K562 (cell line): ENCODE measurements around the gene PPP1R36. TPM values are rescaled to one million over a fixed set of nuclear protein-coding genes. Genes with fewer than 3 reads are reported as not detected.

Experiments used
- ATAC-seq: fragments of 200-7000 bp; cut with Tn5 transposase; 3 replicates; pipeline ENCODE4 v1.9.1; 2020; ENCODE audit warnings: moderate library complexity
- BruUV-seq: library from RNA; stranded (reverse); fragments of 400-500 nt; replicated peaks from 2 replicates; lab custom pipeline; 2021; lab: Mats Ljungman, UMichigan
- CTCF ChIA-PET: fragments of 300-600 bp; formaldehyde crosslinking; extraction: SDS; loops from one replicate; lab custom pipeline; 2021; ENCODE audit warnings: low intra/inter-chr PET ratio; lab: Yijun Ruan, JAX
- POLR2A ChIA-PET: fragments of 300-600, 350-650 bp; sonication (Branson Sonifier 250); formaldehyde crosslinking; extraction: SDS; loops from one replicate; lab custom pipeline; 2021; ENCODE audit warnings: antibody characterized with exemption, inconsistent platforms; lab: Yijun Ruan, JAX
- DNase-seq, 4 experiments: peaks; one replicate each; pipeline versions ENCODE4 v3.0.0 to v3.0.0-alpha.2; 2011 to 2018; ENCODE audit warnings: low spot score in 3 of 4, mixed read lengths in 3 of 4; ENCODE audit errors: extremely low read depth in 1 of 4
- FAIRE-seq: peaks from 2 replicates; lab custom pipeline; 2011; peaks lifted over from hg19 to GRCh38; lab: Jason Lieb, UNC
- H2AFZ ChIP-seq: 2 replicates; pipeline ENCODE4 v1.6.0; 2011; ENCODE audit warnings: low read depth, low read length, control low read depth, inconsistent platforms
- H3K27ac ChIP-seq: fragments of 200-600 bp; 3 replicates; pipeline ENCODE4 v1.8.0; 2011; ENCODE audit warnings: low read depth, mild to moderate bottlenecking, control low read depth, inconsistent platforms, low read length, moderate library complexity, mixed read lengths; ENCODE audit errors: extremely low read depth
- H3K27me3 ChIP-seq, 2 experiments: fragments of 300-600 bp in 1 of 2; 2 replicates in 1 of 2; 3 replicates in 1 of 2; pipeline versions ENCODE4 v1.6.0 to v1.8.0; 2011; ENCODE audit warnings: inconsistent platforms in 2 of 2, low read length in 2 of 2, mild to moderate bottlenecking in 1 of 2, mixed read lengths in 1 of 2, moderate library complexity in 1 of 2; ENCODE audit not compliant: control insufficient read depth in 2 of 2, insufficient read depth in 2 of 2
- H3K36me3 ChIP-seq: fragments of 300-600 bp; 3 replicates; pipeline ENCODE4 v1.8.0; 2011; ENCODE audit warnings: mild to moderate bottlenecking, low read length, inconsistent platforms; ENCODE audit not compliant: control insufficient read depth, insufficient read depth
- H3K4me1 ChIP-seq, 2 experiments: fragments of 200-600 bp in 1 of 2; replicated peaks in 1 of 2; 2 replicates in 1 of 2; 3 replicates in 1 of 2; pipeline versions ENCODE4 v1.5.1 to v1.8.0; 2011; ENCODE audit warnings: inconsistent platforms in 2 of 2, low read length in 2 of 2, mild to moderate bottlenecking in 1 of 2, mixed read lengths in 1 of 2, moderate library complexity in 1 of 2; ENCODE audit not compliant: control insufficient read depth in 2 of 2, insufficient read depth in 2 of 2
- H3K4me2 ChIP-seq: 2 replicates; pipeline ENCODE4 v1.6.1; 2011; ENCODE audit warnings: low read length, control low read depth, inconsistent platforms, mixed read lengths; ENCODE audit not compliant: insufficient read depth
- H3K4me3 ChIP-seq: fragments of 200-600 bp; sonication (generic), shearing (Covaris generic); 2 replicates; pipeline ENCODE4 v1.5.1; 2016; ENCODE audit warnings: control low read depth, inconsistent platforms
- H3K79me2 ChIP-seq: fragments of 200-600 bp; 3 replicates; pipeline ENCODE4 v1.8.0; 2011; ENCODE audit warnings: low read length, inconsistent platforms; ENCODE audit not compliant: control insufficient read depth, insufficient read depth
- H3K9ac ChIP-seq, 2 experiments: 2 replicates each; pipeline versions ENCODE4 v1.6.0 to v1.6.1; 2011; ENCODE audit warnings: low read depth in 2 of 2, low read length in 2 of 2, control low read depth in 1 of 2, inconsistent platforms in 1 of 2, mild to moderate bottlenecking in 1 of 2, mixed read lengths in 1 of 2; ENCODE audit not compliant: insufficient read depth in 1 of 2
- H3K9me1 ChIP-seq: one replicate; pipeline ENCODE4 v1.6.0; 2011; ENCODE audit warnings: inconsistent platforms, mild to moderate bottlenecking, low read length, moderate library complexity; ENCODE audit not compliant: control insufficient read depth, insufficient read depth
- H3K9me3 ChIP-seq: replicated peaks from 2 replicates; pipeline ENCODE4 v1.5.1; 2011; ENCODE audit warnings: low read depth, low read length, inconsistent platforms; ENCODE audit not compliant: control insufficient read depth, insufficient read depth
- H4K20me1 ChIP-seq: replicated peaks from 2 replicates; pipeline ENCODE4 v1.6.1; 2011; ENCODE audit warnings: low read length, inconsistent platforms, mixed read lengths; ENCODE audit not compliant: control insufficient read depth, insufficient read depth
- CBX3 ChIP-seq, 2 experiments: IDR thresholded peaks; 1 replicate in 1 of 2; 2 replicates in 1 of 2; pipeline ENCODE4 v1.6.1; 2012; ENCODE audit warnings: inconsistent platforms in 2 of 2, low read length in 2 of 2, borderline replicate concordance in 1 of 2, control low read depth in 1 of 2
- CC2D1A ChIP-seq: fragments of 450-650 bp; IDR thresholded peaks from 2 replicates; pipeline ENCODE4 v1.6.1; 2017; ENCODE audit warnings: mild to moderate bottlenecking
- COPS2 ChIP-seq: fragments of 450-650 bp; conservative IDR thresholded peaks from 2 replicates; pipeline ENCODE4 v1.6.1; 2016; ENCODE audit warnings: mild to moderate bottlenecking, moderate library complexity
- FOXJ3 ChIP-seq: sonication (generic); formaldehyde crosslinking; IDR thresholded peaks from 2 replicates; pipeline ENCODE4 v1.4.0; 2020; ENCODE audit warnings: mild to moderate bottlenecking, missing genetic modification reagents
- GATA2 ChIP-seq: sonication (generic); formaldehyde crosslinking; IDR thresholded peaks from 2 replicates; pipeline ENCODE4 v1.4.0; 2020; ENCODE audit warnings: mild to moderate bottlenecking, missing genetic modification reagents
- JUND ChIP-seq, 2 experiments: IDR thresholded peaks; 2 replicates in 1 of 2; 3 replicates in 1 of 2; pipeline ENCODE4 v1.6.1; 2011; ENCODE audit warnings: borderline replicate concordance in 2 of 2, low read depth in 2 of 2, low read length in 2 of 2, improper control_type of control experiment in 1 of 2, missing biosample characterization in 1 of 2, missing genetic modification characterization in 1 of 2, missing genetic modification reagents in 1 of 2
- NCOA1 ChIP-seq: fragments of 450-650 bp; IDR thresholded peaks from 2 replicates; pipeline ENCODE4 v1.6.1; 2016; ENCODE audit warnings: low read depth
- NFATC3 ChIP-seq: fragments of 450-650 bp; IDR thresholded peaks from 2 replicates; pipeline ENCODE4 v1.6.1; 2017; ENCODE audit warnings: mild to moderate bottlenecking
- RBM25 ChIP-seq: fragments of 200-400 bp; formaldehyde crosslinking; IDR thresholded peaks from 2 replicates; pipeline ENCODE4 v1.6.1; 2018; ENCODE audit warnings: low read length, low read depth, moderate library complexity; ENCODE audit not compliant: severe bottlenecking
- SRSF7 ChIP-seq: fragments of 200-400 bp; formaldehyde crosslinking; optimal IDR thresholded peaks from 2 replicates; pipeline ENCODE3; 2017; ENCODE audit warnings: mild to moderate bottlenecking, low read depth, low read length
- TAL1 ChIP-seq: fragments of 450-650 bp; IDR thresholded peaks from 2 replicates; pipeline ENCODE4 v1.6.1; 2016; ENCODE audit warnings: mild to moderate bottlenecking
- YY1 ChIP-seq, 3 experiments: IDR thresholded peaks; 2 replicates each; pipeline ENCODE4 v1.6.1; 2011; ENCODE audit warnings: low read length in 2 of 3, mild to moderate bottlenecking in 2 of 3, moderate library complexity in 2 of 3, borderline replicate concordance in 1 of 3, control low read depth in 1 of 3, low read depth in 1 of 3; ENCODE audit not compliant: insufficient read depth in 3 of 3, insufficient replicate concordance in 2 of 3, control insufficient read depth in 1 of 3, insufficient read length in 1 of 3; ENCODE audit errors: extremely low read depth in 1 of 3
- ZBED1 ChIP-seq: IDR thresholded peaks from 2 replicates; pipeline ENCODE4 v1.6.1; 2014
- ZBTB12 ChIP-seq: fragments of 250-450 bp; sonication (Bioruptor Pico); IDR thresholded peaks from 2 replicates; pipeline ENCODE4 v1.4.0; 2020
- ZNF133 ChIP-seq: fragments of 250-450 bp; sonication (Bioruptor Pico); IDR thresholded peaks from 2 replicates; pipeline ENCODE4 v1.4.0; 2020; ENCODE audit warnings: mild to moderate bottlenecking
- ZNF408 ChIP-seq: fragments of 250-450 bp; sonication (Bioruptor Pico); IDR thresholded peaks from 2 replicates; pipeline ENCODE4 v1.4.0; 2020; ENCODE audit warnings: low read depth, mild to moderate bottlenecking, moderate library complexity
- ZNF695 ChIP-seq: fragments of 450-650 bp; formaldehyde crosslinking; IDR thresholded peaks from 2 replicates; pipeline ENCODE4 v1.4.0; 2020; ENCODE audit warnings: mild to moderate bottlenecking, moderate library complexity
- WGBS: fragments of 100-300 bp; shearing (Covaris generic); methylation state at CpG from one replicate; pipeline ENCODE4 v1.1.6; 2016; ENCODE audit warnings: low coverage, mixed read lengths; ENCODE audit not compliant: insufficient coverage; ENCODE audit errors: missing lambda C conversion rate; 5-methylcytosine and 5-hydroxymethylcytosine counted together
- in situ Hi-C: fragments of 300-500 bp; cut with MboI; formaldehyde crosslinking; loops from 4 replicates; pipeline ENCODE4 v1.15.0; 2018; ENCODE audit warnings: inconsistent platforms, mixed read lengths
- intact Hi-C: fragments of 100-400 bp; cut with micrococcal nuclease; formaldehyde crosslinking; loops from 2 replicates; pipeline ENCODE4 v1.14.2; 2022
- polyA plus RNA-seq, 8 experiments: library from polyadenylated mRNA; depleted of rRNA in 4 of 8; stranded (reverse) in 5 of 8; unstranded in 3 of 8; fragments of >200 nt; fragmentation: Nextera tagmentation in 2 of 8; fragmentation: Illumina TruSeq in 1 of 8; extraction: Ambion mirVana in 2 of 8; extraction: Trizol in 1 of 8; gene quantifications; 2 replicates each; pipeline versions ENCODE4 v1.2.1 to v1.2.3, GENCODE V29; 2011 to 2014; ENCODE audit warnings: inconsistent platforms in 1 of 8, missing spikeins in 1 of 8
- total RNA-seq, 7 experiments: library from RNA; depleted of rRNA in 6 of 7; stranded (reverse); fragments of >200 nt in 6 of 7; fragmentation: Illumina TruSeq in 2 of 7; extraction: Trizol in 2 of 7; gene quantifications; 2 replicates each; pipeline versions ENCODE4 v1.2.1 to v1.2.3, GENCODE V29; 2011 to 2021; ENCODE audit warnings: low replicate concordance in 1 of 7

The PPP1R36 gene
- total and polyA plus RNA-seq, 9 of the 15 experiments (the other 6 are each of a cell fraction or from before 2014, with no cell fraction given), result 0.29 TPM; not detected in 8

GRCh38 chr14:64601571-64601970, 51.8 kb downstream of the PPP1R36 start:
- no TSS peak for BruUV-seq
- no peak overlapping the region for H3K4me3 ChIP-seq
- no peak overlapping the region for H3K27ac ChIP-seq
- in situ Hi-C loops (no loop called here), intact Hi-C loops (no loop called here)
- H3K79me2 ChIP-seq, result no peaks in the 10 kb centered on the region
- WGBS, result 46% methylated on average over 14 of the region's 38 CpGs
- POLR2A ChIA-PET, result no interaction called here
- ATAC-seq (no peak), FAIRE-seq (no peak), DNase-seq (no peak)
- no peak overlapping the region for H2AFZ ChIP-seq
- H3K4me1 ChIP-seq, result no peaks in the 10 kb centered on the region
- H4K20me1 ChIP-seq, result no peaks in the 10 kb centered on the region
- no peak overlapping the region for H3K9ac ChIP-seq
- no peaks in the 10 kb centered on the region for H3K9me1 ChIP-seq
- H3K4me2 ChIP-seq, result no peak overlapping the region
- H3K9me3 ChIP-seq, result no peaks in the 10 kb centered on the region
- H3K27me3 ChIP-seq, result peaks cover 4 to 6% of the 10 kb centered on the region in 2 experiments; a peak in 4 of 5 replicates
- TF ChIP-seq YY1 (IDR thresholded peaks at IDR 0.05; ENCODE audit: borderline replicate concordance in 1 of 3, control insufficient read depth in 1 of 3, extremely low read depth in 1 of 3, insufficient read depth in 3 of 3, insufficient read length in 1 of 3, insufficient replicate concordance in 2 of 3, low read depth in 1 of 3, low read length in 2 of 3), result peak in 1 of 3 experiments; percentile 18
- no peak for TF ChIP-seq COPS2
- TF ChIP-seq ZBTB12 (CRISPR knock-in tag), result no peak
- CTCF ChIA-PET, result no interaction called here
- H3K36me3 ChIP-seq, result no peaks in the 10 kb centered on the region

GRCh38 chr14:64602826-64603225, 53.1 kb downstream of the PPP1R36 start:
- H3K27me3 ChIP-seq, result peaks cover 7 to 8% of the 10 kb centered on the region in 2 experiments; a peak in 4 of 5 replicates
- no peaks in the 10 kb centered on the region for H3K9me3 ChIP-seq
- in situ Hi-C loops (no loop called here), intact Hi-C loops (no loop called here)
- no peaks in the 10 kb centered on the region for H3K36me3 ChIP-seq
- no peak overlapping the region for H3K9ac ChIP-seq
- H4K20me1 ChIP-seq, result no peaks in the 10 kb centered on the region
- H3K4me3 ChIP-seq, result no peak overlapping the region
- no TSS peak for BruUV-seq
- no peak for FAIRE-seq
- no peak for ATAC-seq
- 0% methylated on average over 2 of the region's 2 CpGs for WGBS
- CTCF ChIA-PET, result no interaction called here
- no peak for DNase-seq
- H3K9me1 ChIP-seq, result no peaks in the 10 kb centered on the region
- H2AFZ ChIP-seq, result no peak overlapping the region
- no peak overlapping the region for H3K4me2 ChIP-seq
- H3K79me2 ChIP-seq, result no peaks in the 10 kb centered on the region
- no peak overlapping the region for H3K27ac ChIP-seq
- H3K4me1 ChIP-seq, result no peaks in the 10 kb centered on the region
- POLR2A ChIA-PET, result interaction anchor here (0.7 to 1.6 kb wide), 2 partner anchors 9 to 22 kb away, joined by 3 to 4 read pairs; no protein-coding TSS in a partner anchor
- TF ChIP-seq SRSF7 (no peak), NCOA1 (no peak), ZNF133 (CRISPR knock-in tag) (no peak), TAL1 (no peak), ZNF408 (CRISPR knock-in tag) (no peak), RBM25 (no peak), NFATC3 (no peak), GATA2 (no peak), JUND (IDR thresholded peaks at IDR 0.05; ENCODE audit: borderline replicate concordance, low read depth, low read length) (no peak), JUND (tag; IDR thresholded peaks at IDR 0.05; ENCODE audit: borderline replicate concordance, low read depth, low read length) (no peak), CBX3 (IDR thresholded peaks at IDR 0.05; ENCODE audit: borderline replicate concordance in 1 of 2, low read length in 2 of 2) (no peak), FOXJ3 (CRISPR knock-in tag) (no peak), ZBED1 (no peak), CC2D1A (no peak), ZNF695 (CRISPR knock-in tag) (no peak)
